ENCODE results near the gene ATP2B2.
A peak's percentile ranks its signal among the peaks of the same experiment; 100 is the strongest.

The ATP2B2 gene

GRCh38 chr3:10335871-10336622, 169.3 kb downstream of the ATP2B2 start:
- H3K14ac ChIP-seq (ENCODE audit: low read length) = peak overlapping the region; percentile 31
- no peak overlapping the region for H3K9ac ChIP-seq (ENCODE audit: low read depth, low read length, poor library complexity)
- no peaks in the 10 kb centered on the region for H3K79me1 ChIP-seq (ENCODE audit: low read depth, low read length)
- H2BK15ac ChIP-seq (ENCODE audit: low read length) = peak overlapping the region; percentile 30
- H2BK5ac ChIP-seq (ENCODE audit: low read length) = peak overlapping the region; percentile 68
- no peaks in the 10 kb centered on the region for H3K36me3 ChIP-seq (replicated peaks in 1 of 2; ENCODE audit: control insufficient read depth in 2 of 2, insufficient read depth in 2 of 2, low read length in 2 of 2)
- H4K91ac ChIP-seq (ENCODE audit: low read depth, low read length, poor library complexity) = no peak overlapping the region
- H3K4ac ChIP-seq (ENCODE audit: low read length) = peak overlapping the region; percentile 87
- peaks cover 4 to 6% of the 10 kb centered on the region in 2 donors for H3K4me1 ChIP-seq (ENCODE audit: control insufficient read depth in 2 of 2, insufficient read depth in 1 of 2, low read depth in 1 of 2, low read length in 2 of 2)
- DNase-seq (ENCODE audit: low spot score) = no peak
- H2BK12ac ChIP-seq (ENCODE audit: low read length) = no peak overlapping the region
- no peak overlapping the region for H4K8ac ChIP-seq (ENCODE audit: low read depth, low read length)
- H3K9me3 ChIP-seq (replicated peaks in 1 of 2; ENCODE audit: control insufficient read depth in 2 of 2, insufficient read depth in 1 of 2, low read depth in 1 of 2, low read length in 2 of 2) = no peaks in the 10 kb centered on the region
- H3K4me3 ChIP-seq (ENCODE audit: low read length in 2 of 2) = no peak overlapping the region
- WGBS, 2 donors (ENCODE audit: extremely low coverage in 2 of 2, insufficient read length in 2 of 2, insufficient replicate concordance in 1 of 2) = no CpG with 5 or more reads among the region's 29 CpGs
- H2AFZ ChIP-seq (ENCODE audit: low read length) = peak overlapping the region; percentile 49
- H3K27ac ChIP-seq (replicated peaks; ENCODE audit: low read length) = no peak overlapping the region
- no peak overlapping the region for H3K4me2 ChIP-seq (ENCODE audit: insufficient read depth, low read length, poor library complexity, severe bottlenecking)
- peak overlapping the region; percentile 39 for H3K23ac ChIP-seq (ENCODE audit: low read depth, low read length, poor library complexity)
- H2BK120ac ChIP-seq (ENCODE audit: low read depth, low read length) = no peak overlapping the region
- H2AK5ac ChIP-seq (ENCODE audit: low read depth, low read length) = no peak overlapping the region
- no peak overlapping the region for H3K18ac ChIP-seq (ENCODE audit: low read length)
- H3K27me3 ChIP-seq (ENCODE audit: control insufficient read depth in 3 of 3, insufficient read depth in 3 of 3, low read depth in 1 of 3, low read length in 3 of 3) = peaks cover 0 to 51% (median 0%) of the 10 kb centered on the region in 3 experiments

GRCh38 chr3:10335190-10335738, 170.1 kb downstream of the ATP2B2 start:
- Histone ChIP-seq H2BK12ac (ENCODE audit: low read length) (no peak overlapping the region), H2BK120ac (ENCODE audit: low read depth, low read length) (no peak overlapping the region), H3K4me2 (ENCODE audit: insufficient read depth, low read length, poor library complexity, severe bottlenecking) (no peak overlapping the region), H3K36me3 (replicated peaks in 1 of 2; ENCODE audit: control insufficient read depth in 2 of 2, insufficient read depth in 2 of 2, low read length in 2 of 2) (no peaks in the 10 kb centered on the region), H3K9ac (ENCODE audit: low read depth, low read length, poor library complexity) (peak overlapping the region; percentile 6), H3K9me3 (replicated peaks in 1 of 2; ENCODE audit: control insufficient read depth in 2 of 2, insufficient read depth in 1 of 2, low read depth in 1 of 2, low read length in 2 of 2) (no peaks in the 10 kb centered on the region), H3K27ac (replicated peaks; ENCODE audit: low read length) (no peak overlapping the region), H2AFZ (ENCODE audit: low read length) (no peak overlapping the region), H4K91ac (ENCODE audit: low read depth, low read length, poor library complexity) (no peak overlapping the region), H3K18ac (ENCODE audit: low read length) (no peak overlapping the region), H3K14ac (ENCODE audit: low read length) (peak overlapping the region; percentile 31), H3K27me3 (ENCODE audit: control insufficient read depth in 3 of 3, insufficient read depth in 3 of 3, low read depth in 1 of 3, low read length in 3 of 3) (peaks cover 0 to 55% (median 0%) of the 10 kb centered on the region in 3 experiments), H2BK15ac (ENCODE audit: low read length) (no peak overlapping the region), H3K4me1 (ENCODE audit: control insufficient read depth in 2 of 2, insufficient read depth in 1 of 2, low read depth in 1 of 2, low read length in 2 of 2) (peaks cover 4 to 6% of the 10 kb centered on the region in 2 donors), H4K8ac (ENCODE audit: low read depth, low read length) (no peak overlapping the region), H2BK5ac (ENCODE audit: low read length) (no peak overlapping the region), H3K79me1 (ENCODE audit: low read depth, low read length) (no peaks in the 10 kb centered on the region), H2AK5ac (ENCODE audit: low read depth, low read length) (no peak overlapping the region), H3K4ac (ENCODE audit: low read length) (no peak overlapping the region), H3K23ac (ENCODE audit: low read depth, low read length, poor library complexity) (no peak overlapping the region), H3K4me3 (ENCODE audit: low read length in 2 of 2) (no peak overlapping the region)
- no CpG with 5 or more reads among the region's 4 CpGs for WGBS, 2 donors (ENCODE audit: extremely low coverage in 2 of 2, insufficient read length in 2 of 2, insufficient replicate concordance in 1 of 2)
- no peak for DNase-seq (ENCODE audit: low spot score)

DNA sequence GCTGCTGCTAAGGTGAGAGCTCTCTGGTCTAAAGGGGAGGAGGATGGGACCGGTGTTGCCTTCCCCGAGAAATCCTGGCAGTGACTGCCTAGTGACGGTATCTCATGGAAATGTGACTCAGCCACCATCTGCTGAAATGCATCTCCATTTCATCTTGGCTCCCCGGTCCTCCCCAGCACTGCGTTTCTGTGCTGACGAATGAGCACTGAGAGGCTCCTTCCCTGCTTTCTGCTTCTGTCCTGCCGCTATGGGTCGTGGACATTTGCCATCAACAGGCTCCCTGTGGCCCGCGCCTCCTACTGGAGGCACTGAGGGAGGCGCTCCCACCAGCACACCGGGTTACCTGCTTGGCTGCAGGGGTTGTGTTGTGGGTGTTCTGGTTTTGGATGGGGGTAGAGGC, 170.9 kb downstream of the ATP2B2 start:
- Histone ChIP-seq H3K27ac (replicated peaks; ENCODE audit: low read length) (no peak overlapping the region), H2BK5ac (ENCODE audit: low read length) (no peak overlapping the region), H3K9me3 (replicated peaks in 1 of 2; ENCODE audit: control insufficient read depth in 2 of 2, insufficient read depth in 1 of 2, low read depth in 1 of 2, low read length in 2 of 2) (no peaks in the 10 kb centered on the region), H3K23ac (ENCODE audit: low read depth, low read length, poor library complexity) (no peak overlapping the region), H3K9ac (ENCODE audit: low read depth, low read length, poor library complexity) (no peak overlapping the region), H3K4me3 (ENCODE audit: low read length in 2 of 2) (no peak overlapping the region), H2AFZ (ENCODE audit: low read length) (no peak overlapping the region), H3K27me3 (ENCODE audit: control insufficient read depth in 3 of 3, insufficient read depth in 3 of 3, low read depth in 1 of 3, low read length in 3 of 3) (peaks cover 0 to 59% (median 0%) of the 10 kb centered on the region in 3 experiments), H3K18ac (ENCODE audit: low read length) (no peak overlapping the region), H2BK15ac (ENCODE audit: low read length) (no peak overlapping the region), H3K4me1 (ENCODE audit: control insufficient read depth in 2 of 2, insufficient read depth in 1 of 2, low read depth in 1 of 2, low read length in 2 of 2) (peaks cover 4 to 6% of the 10 kb centered on the region in 2 donors), H3K79me1 (ENCODE audit: low read depth, low read length) (no peaks in the 10 kb centered on the region), H3K4ac (ENCODE audit: low read length) (no peak overlapping the region), H2AK5ac (ENCODE audit: low read depth, low read length) (no peak overlapping the region), H2BK12ac (ENCODE audit: low read length) (no peak overlapping the region), H3K14ac (ENCODE audit: low read length) (no peak overlapping the region), H4K91ac (ENCODE audit: low read depth, low read length, poor library complexity) (no peak overlapping the region), H2BK120ac (ENCODE audit: low read depth, low read length) (no peak overlapping the region), H3K36me3 (replicated peaks in 1 of 2; ENCODE audit: control insufficient read depth in 2 of 2, insufficient read depth in 2 of 2, low read length in 2 of 2) (no peaks in the 10 kb centered on the region), H4K8ac (ENCODE audit: low read depth, low read length) (no peak overlapping the region), H3K4me2 (ENCODE audit: insufficient read depth, low read length, poor library complexity, severe bottlenecking) (no peak overlapping the region)
- no peak for DNase-seq (ENCODE audit: low spot score)
- WGBS, 2 donors (ENCODE audit: extremely low coverage in 2 of 2, insufficient read length in 2 of 2, insufficient replicate concordance in 1 of 2) = no CpG with 5 or more reads among the region's 12 CpGs

DNA sequence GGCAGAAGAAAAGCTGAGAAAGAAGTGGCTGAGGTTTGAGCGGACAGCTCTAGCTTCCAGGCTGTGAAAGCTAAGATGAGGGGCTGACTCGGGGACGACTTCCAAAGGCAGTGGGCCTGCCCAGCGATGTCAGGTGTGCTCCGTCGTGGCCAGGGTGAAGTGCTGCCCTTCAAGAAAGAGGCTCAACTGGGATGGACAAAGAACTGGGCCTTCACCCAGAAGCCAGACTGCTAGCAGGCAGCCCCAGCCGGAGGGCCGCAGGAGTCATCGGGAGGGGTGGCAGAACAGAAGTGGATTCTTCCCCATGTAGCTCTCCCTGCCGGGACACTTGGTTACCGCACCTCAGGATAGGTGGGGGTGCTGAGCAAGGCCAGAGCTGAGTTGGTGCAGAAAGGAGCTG, 171.3 kb downstream of the ATP2B2 start:
- H2AFZ ChIP-seq (ENCODE audit: low read length) = no peak overlapping the region
- no peaks in the 10 kb centered on the region for H3K36me3 ChIP-seq (replicated peaks in 1 of 2; ENCODE audit: control insufficient read depth in 2 of 2, insufficient read depth in 2 of 2, low read length in 2 of 2)
- H3K9me3 ChIP-seq (replicated peaks in 1 of 2; ENCODE audit: control insufficient read depth in 2 of 2, insufficient read depth in 1 of 2, low read depth in 1 of 2, low read length in 2 of 2) = no peaks in the 10 kb centered on the region
- no peaks in the 10 kb centered on the region for H3K79me1 ChIP-seq (ENCODE audit: low read depth, low read length)
- no peak overlapping the region for H2BK12ac ChIP-seq (ENCODE audit: low read length)
- H3K18ac ChIP-seq (ENCODE audit: low read length) = no peak overlapping the region
- no peak for DNase-seq (ENCODE audit: low spot score)
- no peak overlapping the region for H3K9ac ChIP-seq (ENCODE audit: low read depth, low read length, poor library complexity)
- no peak overlapping the region for H3K4me2 ChIP-seq (ENCODE audit: insufficient read depth, low read length, poor library complexity, severe bottlenecking)
- peaks cover 4 to 6% of the 10 kb centered on the region in 2 donors for H3K4me1 ChIP-seq (ENCODE audit: control insufficient read depth in 2 of 2, insufficient read depth in 1 of 2, low read depth in 1 of 2, low read length in 2 of 2)
- H4K91ac ChIP-seq (ENCODE audit: low read depth, low read length, poor library complexity) = no peak overlapping the region
- no peak overlapping the region for H3K4ac ChIP-seq (ENCODE audit: low read length)
- H2BK5ac ChIP-seq (ENCODE audit: low read length) = no peak overlapping the region
- H3K14ac ChIP-seq (ENCODE audit: low read length) = no peak overlapping the region
- H3K23ac ChIP-seq (ENCODE audit: low read depth, low read length, poor library complexity) = no peak overlapping the region
- no peak overlapping the region for H3K4me3 ChIP-seq (ENCODE audit: low read length in 2 of 2)
- H2AK5ac ChIP-seq (ENCODE audit: low read depth, low read length) = no peak overlapping the region
- H4K8ac ChIP-seq (ENCODE audit: low read depth, low read length) = no peak overlapping the region
- no CpG with 5 or more reads among the region's 11 CpGs for WGBS, 2 donors (ENCODE audit: extremely low coverage in 2 of 2, insufficient read length in 2 of 2, insufficient replicate concordance in 1 of 2)
- peaks cover 0 to 60% (median 0%) of the 10 kb centered on the region in 3 experiments for H3K27me3 ChIP-seq (ENCODE audit: control insufficient read depth in 3 of 3, insufficient read depth in 3 of 3, low read depth in 1 of 3, low read length in 3 of 3)
- H2BK120ac ChIP-seq (ENCODE audit: low read depth, low read length) = no peak overlapping the region
- H2BK15ac ChIP-seq (ENCODE audit: low read length) = no peak overlapping the region
- H3K27ac ChIP-seq (replicated peaks; ENCODE audit: low read length) = no peak overlapping the region
